ENCODE measurements around the gene CES3.
"Not testable (repeated sequence)": the region's sequence is repeated elsewhere in the genome, so short reads cannot be mapped to it uniquely, and the experiment has no call there.

CES3 gene

GRCh38 chr16:66973716-66974115, 12.7 kb downstream of the CES3 start:
- Mint-ChIP-seq H3K4me1 (peaks cover 39% of the 10 kb centered on the region), H3K36me3 (ENCODE audit: low read depth) (no peaks in the 10 kb centered on the region), H3K27ac (no peak overlapping the region), H3K9me3 (peaks cover 6% of the 10 kb centered on the region), H3K27me3 (ENCODE audit: low read depth, poor library complexity) (peaks cover 6% of the 10 kb centered on the region), H3K4me3 (no peak overlapping the region)
- TF ChIP-seq, protein P1, sequence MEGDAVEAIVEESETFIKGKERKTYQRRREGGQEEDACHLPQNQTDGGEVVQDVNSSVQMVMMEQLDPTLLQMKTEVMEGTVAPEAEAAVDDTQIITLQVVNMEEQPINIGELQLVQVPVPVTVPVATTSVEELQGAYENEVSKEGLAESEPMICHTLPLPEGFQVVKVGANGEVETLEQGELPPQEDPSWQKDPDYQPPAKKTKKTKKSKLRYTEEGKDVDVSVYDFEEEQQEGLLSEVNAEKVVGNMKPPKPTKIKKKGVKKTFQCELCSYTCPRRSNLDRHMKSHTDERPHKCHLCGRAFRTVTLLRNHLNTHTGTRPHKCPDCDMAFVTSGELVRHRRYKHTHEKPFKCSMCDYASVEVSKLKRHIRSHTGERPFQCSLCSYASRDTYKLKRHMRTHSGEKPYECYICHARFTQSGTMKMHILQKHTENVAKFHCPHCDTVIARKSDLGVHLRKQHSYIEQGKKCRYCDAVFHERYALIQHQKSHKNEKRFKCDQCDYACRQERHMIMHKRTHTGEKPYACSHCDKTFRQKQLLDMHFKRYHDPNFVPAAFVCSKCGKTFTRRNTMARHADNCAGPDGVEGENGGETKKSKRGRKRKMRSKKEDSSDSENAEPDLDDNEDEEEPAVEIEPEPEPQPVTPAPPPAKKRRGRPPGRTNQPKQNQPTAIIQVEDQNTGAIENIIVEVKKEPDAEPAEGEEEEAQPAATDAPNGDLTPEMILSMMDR (IDR thresholded peaks at IDR 0.05): no peak
- no peak for DNase-seq

GRCh38 chr16:66974156-66974931, 13.3 kb downstream of the CES3 start:
- not testable (repeated sequence) for H3K27me3 Mint-ChIP-seq (ENCODE audit: low read depth, poor library complexity); H3K4me3 Mint-ChIP-seq; H3K36me3 Mint-ChIP-seq (ENCODE audit: low read depth); H3K9me3 Mint-ChIP-seq; H3K27ac Mint-ChIP-seq; DNase-seq
- H3K4me1 Mint-ChIP-seq: peaks cover 45% of the 10 kb centered on the region

GRCh38 chr16:66974932-66975246, 13.8 kb downstream of the CES3 start:
- peak overlapping the region; percentile 51 for H3K27ac Mint-ChIP-seq
- not testable (repeated sequence) for H3K9me3 Mint-ChIP-seq; H3K27me3 Mint-ChIP-seq (ENCODE audit: low read depth, poor library complexity); H3K36me3 Mint-ChIP-seq (ENCODE audit: low read depth)
- peak; percentile 33 for DNase-seq
- H3K4me3 Mint-ChIP-seq: peak overlapping the region; percentile 31
- peaks cover 46% of the 10 kb centered on the region for H3K4me1 Mint-ChIP-seq

GRCh38 chr16:66975302-66975893, 14.3 kb downstream of the CES3 start:
- DNase-seq: no peak
- H3K4me1 Mint-ChIP-seq: peaks cover 46% of the 10 kb centered on the region
- no peak overlapping the region for H3K4me3 Mint-ChIP-seq
- peaks cover 6% of the 10 kb centered on the region for H3K9me3 Mint-ChIP-seq
- TF ChIP-seq, protein P1 (IDR thresholded peaks at IDR 0.05): no peak
- peak overlapping the region; percentile 51 for H3K27ac Mint-ChIP-seq
- peaks cover 7% of the 10 kb centered on the region for H3K27me3 Mint-ChIP-seq (ENCODE audit: low read depth, poor library complexity)
- H3K36me3 Mint-ChIP-seq (ENCODE audit: low read depth): no peaks in the 10 kb centered on the region

DNA sequence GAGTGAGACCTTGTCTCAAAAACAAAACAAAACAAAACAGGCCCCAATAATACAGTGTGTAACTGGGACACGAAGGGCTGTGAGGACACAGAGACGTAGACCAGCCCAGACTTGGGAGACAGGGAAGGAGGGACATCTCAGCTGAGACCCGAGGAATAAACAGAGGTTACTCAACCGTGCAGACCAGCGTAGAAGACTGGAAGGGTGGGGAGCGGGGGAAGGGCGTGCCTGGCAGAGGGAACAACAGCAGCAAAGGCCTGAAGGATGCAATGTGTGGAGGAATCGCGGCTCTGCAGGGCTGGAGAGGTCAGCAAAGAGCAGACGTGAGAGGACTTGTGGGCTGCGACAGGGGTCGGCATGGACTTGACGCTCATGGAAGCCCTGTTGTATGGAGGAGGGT, 15.7 kb downstream of the CES3 start:
- peaks cover 46% of the 10 kb centered on the region for H3K4me1 Mint-ChIP-seq
- H3K27ac Mint-ChIP-seq: peak overlapping the region; percentile 71
- H3K4me3 Mint-ChIP-seq: peak overlapping the region; percentile 59
- H3K9me3 Mint-ChIP-seq: peaks cover 6% of the 10 kb centered on the region
- H3K36me3 Mint-ChIP-seq (ENCODE audit: low read depth): no peaks in the 10 kb centered on the region
- TF ChIP-seq, protein P1 (IDR thresholded peaks at IDR 0.05): no peak
- peak; percentile 58 for DNase-seq
- H3K27me3 Mint-ChIP-seq (ENCODE audit: low read depth, poor library complexity): peaks cover 15% of the 10 kb centered on the region

- Mint-ChIP-seq H3K36me3 (ENCODE audit: low read depth) (no peaks in the 10 kb centered on the region), H3K9me3 (peaks cover 6% of the 10 kb centered on the region), H3K4me1 (peaks cover 46% of the 10 kb centered on the region), H3K27me3 (ENCODE audit: low read depth, poor library complexity) (peaks cover 20% of the 10 kb centered on the region), H3K27ac (no peak overlapping the region), H3K4me3 (peak overlapping the region; percentile 26)
- TF ChIP-seq, protein P1 (IDR thresholded peaks at IDR 0.05): peak; percentile 93
- peak; percentile 94 for DNase-seq
Measured at GRCh38 chr16:66977341-66978113, 16.5 kb downstream of the CES3 start.

All from nephron progenitor cell (in vitro differentiated cells).